H9 (cell line): ENCODE measurements around the gene SLC4A7. TPM values are rescaled to one million over a fixed set of nuclear protein-coding genes. Genes with fewer than 3 reads are reported as not detected.

ENCODE experiments used
- DNase-seq: peaks from one replicate; pipeline ENCODE4 v3.0.0-alpha.2; 2017
- H2AFZ ChIP-seq: one replicate; pipeline ENCODE4 v1.6.1; 2013; ENCODE audit warnings: mild to moderate bottlenecking, low read length, control low read depth, moderate library complexity
- H2AK5ac ChIP-seq: 2 replicates; pipeline ENCODE4 v1.6.1; 2013; ENCODE audit warnings: low read length, control low read depth, mixed read lengths; ENCODE audit not compliant: insufficient read length
- H2BK120ac ChIP-seq: one replicate; pipeline ENCODE4 v1.6.1; 2013; ENCODE audit warnings: low read depth, mild to moderate bottlenecking, low read length, control low read depth, inconsistent platforms; ENCODE audit not compliant: poor library complexity, severe bottlenecking
- H2BK12ac ChIP-seq: 2 replicates; pipeline ENCODE4 v1.6.1; 2013; ENCODE audit warnings: low read length, control low read depth, mixed read lengths, low read depth; ENCODE audit not compliant: insufficient read length
- H2BK15ac ChIP-seq: 2 replicates; pipeline ENCODE4 v1.6.1; 2013; ENCODE audit warnings: low read depth, low read length, control low read depth
- H2BK20ac ChIP-seq: one replicate; pipeline ENCODE4 v1.6.1; 2013; ENCODE audit warnings: low read depth, mild to moderate bottlenecking, low read length, control low read depth, inconsistent platforms; ENCODE audit not compliant: poor library complexity, severe bottlenecking
- H2BK5ac ChIP-seq: 2 replicates; pipeline ENCODE4 v1.6.1; 2013; ENCODE audit warnings: low read length, control low read depth, mixed read lengths; ENCODE audit not compliant: insufficient read length
- H3K14ac ChIP-seq: 2 replicates; pipeline ENCODE4 v1.6.1; 2013; ENCODE audit warnings: low read length, control low read depth; ENCODE audit not compliant: insufficient read depth
- H3K18ac ChIP-seq: 2 replicates; pipeline ENCODE4 v1.6.1; 2013; ENCODE audit warnings: low read depth, mild to moderate bottlenecking, mixed read lengths, low read length, control low read depth; ENCODE audit not compliant: insufficient read length
- H3K23ac ChIP-seq: 2 replicates; pipeline ENCODE4 v1.6.1; 2013; ENCODE audit warnings: low read length, control low read depth, mixed read lengths, low read depth; ENCODE audit not compliant: insufficient read length
- H3K23me2 ChIP-seq: 2 replicates; pipeline ENCODE4 v1.6.1; 2013; ENCODE audit warnings: low read depth, mild to moderate bottlenecking, mixed read lengths, low read length, control low read depth; ENCODE audit not compliant: insufficient read length, poor library complexity, severe bottlenecking
- H3K27ac ChIP-seq: 2 replicates; pipeline ENCODE4 v1.5.1; 2013; ENCODE audit warnings: low read length, control low read depth, mixed read lengths, low read depth; ENCODE audit not compliant: insufficient read length
- H3K27me3 ChIP-seq: 2 replicates; pipeline ENCODE4 v1.6.1; 2013; ENCODE audit warnings: low read length, control low read depth, inconsistent platforms; ENCODE audit not compliant: insufficient read depth
- H3K4ac ChIP-seq: 2 replicates; pipeline ENCODE4 v1.6.1; 2013; ENCODE audit warnings: low read depth, mild to moderate bottlenecking, control low read depth, inconsistent platforms, low read length, moderate library complexity
- H3K4me1 ChIP-seq: 2 replicates; pipeline ENCODE4 v1.6.1; 2013; ENCODE audit warnings: low read length, control low read depth, inconsistent platforms; ENCODE audit not compliant: insufficient read depth
- H3K4me2 ChIP-seq: 2 replicates; pipeline ENCODE4 v1.6.1; 2013; ENCODE audit warnings: low read length, control low read depth, mixed read lengths; ENCODE audit not compliant: insufficient read length, insufficient read depth
- H3K56ac ChIP-seq: 2 replicates; pipeline ENCODE4 v1.6.1; 2013; ENCODE audit warnings: low read depth, mild to moderate bottlenecking, mixed read lengths, low read length, control low read depth; ENCODE audit not compliant: insufficient read length
- H3K79me1 ChIP-seq: 2 replicates; pipeline ENCODE4 v1.6.1; 2013; ENCODE audit warnings: low read depth, mild to moderate bottlenecking, moderate library complexity, low read length, control low read depth, inconsistent platforms; ENCODE audit not compliant: insufficient read depth, poor library complexity, severe bottlenecking
- H3K79me2 ChIP-seq: 2 replicates; pipeline ENCODE4 v1.6.1; 2013; ENCODE audit warnings: low read length, control low read depth, inconsistent platforms; ENCODE audit not compliant: insufficient read depth
- H3K9ac ChIP-seq: 2 replicates; pipeline ENCODE4 v1.6.1; 2013; ENCODE audit warnings: low read length, control low read depth, mixed read lengths; ENCODE audit not compliant: insufficient read length; ENCODE audit errors: extremely low read depth
- H3K9me3 ChIP-seq: one replicate; pipeline ENCODE4 v1.6.1; 2013; ENCODE audit warnings: low read depth, low read length, inconsistent platforms; ENCODE audit not compliant: control insufficient read depth
- H3T11ph ChIP-seq: one replicate; pipeline ENCODE4 v1.6.1; 2013; ENCODE audit warnings: mild to moderate bottlenecking, low read length, control low read depth, inconsistent platforms
- H4K20me1 ChIP-seq: one replicate; pipeline ENCODE4 v1.6.1; 2013; ENCODE audit not compliant: control insufficient read depth, insufficient read length, insufficient read depth
- H4K5ac ChIP-seq: 2 replicates; pipeline ENCODE4 v1.6.1; 2013; ENCODE audit warnings: low read depth, mild to moderate bottlenecking, mixed read lengths, low read length, control low read depth; ENCODE audit not compliant: insufficient read length
- H4K8ac ChIP-seq: replicated peaks from 2 replicates; pipeline ENCODE4 v1.6.1; 2013; ENCODE audit warnings: low read length, control low read depth, mixed read lengths, low read depth; ENCODE audit not compliant: insufficient read length
- H4K91ac ChIP-seq: 2 replicates; pipeline ENCODE4 v1.6.1; 2013; ENCODE audit warnings: low read depth, mild to moderate bottlenecking, moderate library complexity, mixed read lengths, low read length, control low read depth; ENCODE audit not compliant: insufficient read length
- H3K27ac Mint-ChIP-seq, 3 experiments: 2 replicates in 2 of 3; 3 replicates in 1 of 3; pipeline ENCODE4 v1.8.0; 2020 to 2021; ENCODE audit warnings: mixed read lengths in 3 of 3, mild to moderate bottlenecking in 1 of 3, moderate library complexity in 1 of 3
- H3K27me3 Mint-ChIP-seq: 2 replicates; pipeline ENCODE4 v1.8.0; 2021; ENCODE audit warnings: low read depth, mild to moderate bottlenecking, moderate library complexity, mixed read lengths
- H3K36me3 Mint-ChIP-seq, 3 experiments: 2 replicates in 2 of 3; 3 replicates in 1 of 3; pipeline ENCODE4 v1.8.0; 2020 to 2021; ENCODE audit warnings: low read depth in 3 of 3, mixed read lengths in 3 of 3; ENCODE audit not compliant: insufficient read depth in 1 of 3
- H3K4me1 Mint-ChIP-seq, 2 experiments: 2 replicates each; pipeline ENCODE4 v1.8.0; 2020; ENCODE audit warnings: mixed read lengths in 2 of 2
- H3K4me3 Mint-ChIP-seq, 2 experiments: 2 replicates in 1 of 2; 3 replicates in 1 of 2; pipeline ENCODE4 v1.8.0; 2020 to 2021; ENCODE audit warnings: mild to moderate bottlenecking in 2 of 2, mixed read lengths in 2 of 2, moderate library complexity in 1 of 2
- H3K9me3 Mint-ChIP-seq, 2 experiments: 2 replicates in 1 of 2; 3 replicates in 1 of 2; pipeline ENCODE4 v1.8.0; 2020; ENCODE audit warnings: mild to moderate bottlenecking in 2 of 2, mixed read lengths in 2 of 2, moderate library complexity in 1 of 2
- WGBS: extraction: QIAGEN DNeasy Blood & Tissue Kit; methylation state at CpG from one replicate; pipeline ENCODE4 v1.1.7; 2013; ENCODE audit warnings: missing lambda C conversion rate, low lambda C conversion rate, mixed read lengths; ENCODE audit not compliant: insufficient read length; ENCODE audit errors: extremely low coverage; 5-methylcytosine and 5-hydroxymethylcytosine counted together
- total RNA-seq: library from RNA; stranded (reverse); gene quantifications from 2 replicates; pipeline ENCODE4 v1.2.1, GENCODE V29; 2021
- TF ChIP-seq, protein P1 (sequence below): fragments of 200-600 bp; sonication (generic); conservative IDR thresholded peaks from 3 replicates; pipeline ENCODE4 v1.8.0; 2021; ENCODE audit warnings: antibody characterized with exemption, mild to moderate bottlenecking

SLC4A7 gene
- total RNA-seq, 1 experiment from 2014 or later: 46.1 TPM

DNA sequence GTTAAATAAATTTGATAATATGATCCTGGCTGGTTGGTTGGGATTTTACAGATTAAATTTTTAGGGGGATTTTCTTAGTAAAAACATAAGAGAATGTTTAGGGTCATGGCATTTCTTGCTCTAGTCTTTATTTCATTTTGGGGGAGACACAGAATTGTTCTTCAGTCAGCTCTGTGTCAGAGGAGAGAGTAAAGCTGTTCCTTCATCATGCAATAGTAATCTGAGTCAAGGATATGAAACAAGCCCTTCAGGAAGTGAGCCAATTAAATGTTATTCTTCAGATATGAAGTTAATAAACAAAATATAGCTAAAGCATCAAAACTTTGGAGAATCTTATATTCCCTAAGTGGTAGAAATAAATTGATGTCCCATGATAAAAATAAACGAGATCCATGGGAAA lies 22.9 kb upstream of the SLC4A7 start:
- Histone ChIP-seq H3K18ac (no peak overlapping the region), H2BK15ac (no peak overlapping the region), H3T11ph (no peak overlapping the region), H2AK5ac (no peak overlapping the region), H3K23me2 (no peaks in the 10 kb centered on the region), H3K79me1 (no peaks in the 10 kb centered on the region), H3K27ac (no peak overlapping the region), H3K79me2 (no peaks in the 10 kb centered on the region), H3K4me1 (peaks cover 8% of the 10 kb centered on the region), H3K27me3 (no peaks in the 10 kb centered on the region), H3K9me3 (no peaks in the 10 kb centered on the region), H3K14ac (no peak overlapping the region), H3K9ac (no peak overlapping the region), H2BK20ac (no peak overlapping the region), H4K91ac (no peak overlapping the region), H2AFZ (no peak overlapping the region), H3K4me2 (no peak overlapping the region), H4K8ac (no peak overlapping the region), H2BK5ac (no peak overlapping the region), H3K56ac (no peak overlapping the region), H2BK120ac (no peak overlapping the region), H4K5ac (no peak overlapping the region), H4K20me1 (no peaks in the 10 kb centered on the region), H3K4ac (no peak overlapping the region), H2BK12ac (no peak overlapping the region), H3K23ac (no peak overlapping the region)
- H3K4me3 Mint-ChIP-seq: no peak overlapping the region
- peaks cover 0 to 2% of the 10 kb centered on the region in 2 experiments; a peak in 2 of 5 replicates for H3K9me3 Mint-ChIP-seq
- TF ChIP-seq, protein P1, sequence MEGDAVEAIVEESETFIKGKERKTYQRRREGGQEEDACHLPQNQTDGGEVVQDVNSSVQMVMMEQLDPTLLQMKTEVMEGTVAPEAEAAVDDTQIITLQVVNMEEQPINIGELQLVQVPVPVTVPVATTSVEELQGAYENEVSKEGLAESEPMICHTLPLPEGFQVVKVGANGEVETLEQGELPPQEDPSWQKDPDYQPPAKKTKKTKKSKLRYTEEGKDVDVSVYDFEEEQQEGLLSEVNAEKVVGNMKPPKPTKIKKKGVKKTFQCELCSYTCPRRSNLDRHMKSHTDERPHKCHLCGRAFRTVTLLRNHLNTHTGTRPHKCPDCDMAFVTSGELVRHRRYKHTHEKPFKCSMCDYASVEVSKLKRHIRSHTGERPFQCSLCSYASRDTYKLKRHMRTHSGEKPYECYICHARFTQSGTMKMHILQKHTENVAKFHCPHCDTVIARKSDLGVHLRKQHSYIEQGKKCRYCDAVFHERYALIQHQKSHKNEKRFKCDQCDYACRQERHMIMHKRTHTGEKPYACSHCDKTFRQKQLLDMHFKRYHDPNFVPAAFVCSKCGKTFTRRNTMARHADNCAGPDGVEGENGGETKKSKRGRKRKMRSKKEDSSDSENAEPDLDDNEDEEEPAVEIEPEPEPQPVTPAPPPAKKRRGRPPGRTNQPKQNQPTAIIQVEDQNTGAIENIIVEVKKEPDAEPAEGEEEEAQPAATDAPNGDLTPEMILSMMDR: no peak
- no peak overlapping the region for H3K27ac Mint-ChIP-seq
- no peaks in the 10 kb centered on the region for H3K36me3 Mint-ChIP-seq
- H3K4me1 Mint-ChIP-seq: peaks cover 15 to 19% of the 10 kb centered on the region in 2 experiments
- no CpG with 5 or more reads among the region's 1 CpG for WGBS
- H3K27me3 Mint-ChIP-seq: no peaks in the 10 kb centered on the region
- no peak for DNase-seq
